HEK293 (cell line): ENCODE data around the gene TUBGCP6.

Experiments used
- CTCF ChIA-PET: fragments of 350-600 bp; formaldehyde crosslinking; extraction: SDS; loops from one replicate; lab custom pipeline; 2021; ENCODE audit warnings: antibody characterized with exemption; lab: Yijun Ruan, JAX
- POLR2A ChIA-PET: fragments of 300-600 bp; formaldehyde crosslinking; extraction: SDS; loops from one replicate; lab custom pipeline; 2020; ENCODE audit warnings: antibody characterized with exemption, inconsistent platforms; lab: Yijun Ruan, JAX
- H3K27ac ChIP-seq: fragments of 200-500 bp; sonication (Bioruptor generic); 2 replicates; pipeline ENCODE4 v1.5.1; 2014; ENCODE audit warnings: low read depth, low read length, control low read depth, inconsistent platforms; ENCODE audit errors: extremely low read depth
- H3K36me3 ChIP-seq, 2 experiments: fragments of 200-500 bp in 1 of 2; sonication (Bioruptor generic) in 1 of 2; 1 replicate in 1 of 2; 2 replicates in 1 of 2; pipeline ENCODE4 v1.5.1; 2014 to 2017; ENCODE audit warnings: inconsistent platforms in 2 of 2, low read length in 2 of 2; ENCODE audit not compliant: control insufficient read depth in 2 of 2, insufficient read depth in 1 of 2
- H3K4me1 ChIP-seq: fragments of 200-500 bp; sonication (Bioruptor generic); 2 replicates; pipeline ENCODE4 v1.5.1; 2014; ENCODE audit warnings: mild to moderate bottlenecking, low read length, inconsistent platforms; ENCODE audit not compliant: control insufficient read depth, insufficient read depth
- H3K4me3 ChIP-seq: 2 replicates; pipeline ENCODE4 v1.5.1; 2011; ENCODE audit warnings: low read depth, mild to moderate bottlenecking, control low read depth, low read length, moderate library complexity
- H3K9me3 ChIP-seq: fragments of 200-500 bp; sonication (Bioruptor generic); 2 replicates; pipeline ENCODE4 v1.5.1; 2014; ENCODE audit warnings: low read depth, low read length, inconsistent platforms; ENCODE audit not compliant: control insufficient read depth, insufficient read depth
- GLI4 ChIP-seq: fragments of 450-650 bp; formaldehyde crosslinking; IDR thresholded peaks from 2 replicates; pipeline ENCODE4 v1.5.1; 2016; ENCODE audit warnings: missing biosample characterization, missing genetic modification characterization
- PRDM2 ChIP-seq: fragments of 450-650 bp; formaldehyde crosslinking; IDR thresholded peaks from 2 replicates; pipeline ENCODE4 v1.5.1; 2016; ENCODE audit warnings: missing biosample characterization, missing genetic modification characterization, borderline replicate concordance
- TRIM28 ChIP-seq: IDR thresholded peaks from 2 replicates; pipeline ENCODE4 v1.6.1; 2011; ENCODE audit warnings: low read length, control low read depth, borderline replicate concordance
- TSHZ1 ChIP-seq: fragments of 450-650 bp; formaldehyde crosslinking; IDR thresholded peaks from 2 replicates; pipeline ENCODE4 v1.5.1; 2016; ENCODE audit warnings: missing biosample characterization, missing genetic modification characterization, borderline replicate concordance
- ZFP69B ChIP-seq: fragments of 450-650 bp; formaldehyde crosslinking; IDR thresholded peaks from 2 replicates; pipeline ENCODE4 v1.5.1; 2016; ENCODE audit warnings: missing biosample characterization, missing genetic modification characterization
- ZNF19 ChIP-seq: fragments of 450-650 bp; formaldehyde crosslinking; IDR thresholded peaks from 2 replicates; pipeline ENCODE4; 2016; ENCODE audit warnings: missing biosample characterization, missing genetic modification characterization, low read depth
- ZNF311 ChIP-seq: fragments of 450-650 bp; formaldehyde crosslinking; IDR thresholded peaks from 2 replicates; pipeline ENCODE4 v1.5.1; 2017; ENCODE audit warnings: missing biosample characterization, missing genetic modification characterization, borderline replicate concordance
- ZNF324 ChIP-seq: fragments of 450-650 bp; formaldehyde crosslinking; IDR thresholded peaks from 2 replicates; pipeline ENCODE4 v1.5.1; 2016; ENCODE audit warnings: missing biosample characterization, missing genetic modification characterization
- ZNF423 ChIP-seq: fragments of 450-650 bp; formaldehyde crosslinking; IDR thresholded peaks from 2 replicates; pipeline ENCODE4 v1.5.1; 2016; ENCODE audit warnings: missing biosample characterization, missing genetic modification characterization
- ZNF654 ChIP-seq: fragments of 450-650 bp; formaldehyde crosslinking; IDR thresholded peaks from 2 replicates; pipeline ENCODE4 v1.5.1; 2016; ENCODE audit warnings: low read depth, missing biosample characterization, missing genetic modification characterization
- ZNF837 ChIP-seq: fragments of 450-650 bp; formaldehyde crosslinking; IDR thresholded peaks from 2 replicates; pipeline ENCODE4 v1.5.1; 2016; ENCODE audit warnings: missing biosample characterization, missing genetic modification characterization
- TF ChIP-seq, protein P1 (sequence below): fragments of 450-650 bp; formaldehyde crosslinking; IDR thresholded peaks from 2 replicates; pipeline ENCODE4 v1.5.1; 2016; ENCODE audit warnings: missing biosample characterization, missing genetic modification characterization
- TF ChIP-seq, protein P2 (sequence below): fragments of 450-650 bp; formaldehyde crosslinking; IDR thresholded peaks from 2 replicates; pipeline ENCODE4 v1.5.1; 2016; ENCODE audit warnings: missing biosample characterization, missing genetic modification characterization, low read depth
- TF ChIP-seq, protein P3 (sequence below): fragments of 450-650 bp; formaldehyde crosslinking; IDR thresholded peaks from 2 replicates; pipeline ENCODE4 v1.5.1; 2016; ENCODE audit warnings: missing biosample characterization, missing genetic modification characterization

Gene TUBGCP6

GRCh38 chr22:50185375-50186087 is 59.3 kb downstream of the TUBGCP6 start, which contains the start of gene TRABD (continued):
- TF ChIP-seq TSHZ1 (tag by site-specific recombination), result no peak
- TF ChIP-seq TRIM28, result no peak
- TF ChIP-seq, all 188 proteins: peak for 22

GRCh38 chr22:50184902-50185374 is 59.9 kb downstream of the TUBGCP6 start:
- Histone ChIP-seq H3K4me1 (peaks cover 20% of the 10 kb centered on the region), H3K36me3 (peaks cover 0 to 17% of the 10 kb centered on the region in 2 experiments; a peak in 1 of 3 replicates), H3K9me3 (no peaks in the 10 kb centered on the region), H3K27ac (no peak overlapping the region), H3K4me3 (no peak overlapping the region)
- POLR2A ChIA-PET, result interaction anchor here (0.5 kb wide), 1 partner anchor 164 kb away, joined by 5 read pairs; no protein-coding TSS in a partner anchor
- CTCF ChIA-PET, result no interaction called here
- TF ChIP-seq, protein P1, sequence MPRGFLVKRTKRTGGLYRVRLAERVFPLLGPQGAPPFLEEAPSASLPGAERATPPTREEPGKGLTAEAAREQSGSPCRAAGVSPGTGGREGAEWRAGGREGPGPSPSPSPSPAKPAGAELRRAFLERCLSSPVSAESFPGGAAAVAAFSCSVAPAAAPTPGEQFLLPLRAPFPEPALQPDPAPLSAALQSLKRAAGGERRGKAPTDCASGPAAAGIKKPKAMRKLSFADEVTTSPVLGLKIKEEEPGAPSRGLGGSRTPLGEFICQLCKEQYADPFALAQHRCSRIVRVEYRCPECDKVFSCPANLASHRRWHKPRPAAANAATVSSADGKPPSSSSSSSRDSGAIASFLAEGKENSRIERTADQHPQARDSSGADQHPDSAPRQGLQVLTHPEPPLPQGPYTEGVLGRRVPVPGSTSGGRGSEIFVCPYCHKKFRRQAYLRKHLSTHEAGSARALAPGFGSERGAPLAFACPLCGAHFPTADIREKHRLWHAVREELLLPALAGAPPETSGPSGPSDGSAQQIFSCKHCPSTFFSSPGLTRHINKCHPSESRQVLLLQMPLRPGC (tag by site-specific recombination), result no peak
- TF ChIP-seq GLI4 (tag by site-specific recombination) (no peak), ZNF19 (no peak), ZFP69B (tag by site-specific recombination) (no peak), ZNF324 (tag by site-specific recombination) (no peak), ZNF654 (tag by site-specific recombination) (no peak), PRDM2 (tag by site-specific recombination) (no peak), ZNF311 (no peak), ZNF837 (tag by site-specific recombination) (no peak), ZNF423 (tag by site-specific recombination) (no peak)
- TF ChIP-seq, protein P2, sequence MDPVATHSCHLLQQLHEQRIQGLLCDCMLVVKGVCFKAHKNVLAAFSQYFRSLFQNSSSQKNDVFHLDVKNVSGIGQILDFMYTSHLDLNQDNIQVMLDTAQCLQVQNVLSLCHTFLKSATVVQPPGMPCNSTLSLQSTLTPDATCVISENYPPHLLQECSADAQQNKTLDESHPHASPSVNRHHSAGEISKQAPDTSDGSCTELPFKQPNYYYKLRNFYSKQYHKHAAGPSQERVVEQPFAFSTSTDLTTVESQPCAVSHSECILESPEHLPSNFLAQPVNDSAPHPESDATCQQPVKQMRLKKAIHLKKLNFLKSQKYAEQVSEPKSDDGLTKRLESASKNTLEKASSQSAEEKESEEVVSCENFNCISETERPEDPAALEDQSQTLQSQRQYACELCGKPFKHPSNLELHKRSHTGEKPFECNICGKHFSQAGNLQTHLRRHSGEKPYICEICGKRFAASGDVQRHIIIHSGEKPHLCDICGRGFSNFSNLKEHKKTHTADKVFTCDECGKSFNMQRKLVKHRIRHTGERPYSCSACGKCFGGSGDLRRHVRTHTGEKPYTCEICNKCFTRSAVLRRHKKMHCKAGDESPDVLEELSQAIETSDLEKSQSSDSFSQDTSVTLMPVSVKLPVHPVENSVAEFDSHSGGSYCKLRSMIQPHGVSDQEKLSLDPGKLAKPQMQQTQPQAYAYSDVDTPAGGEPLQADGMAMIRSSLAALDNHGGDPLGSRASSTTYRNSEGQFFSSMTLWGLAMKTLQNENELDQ (tag by site-specific recombination), result no peak
- TF ChIP-seq, protein P3, sequence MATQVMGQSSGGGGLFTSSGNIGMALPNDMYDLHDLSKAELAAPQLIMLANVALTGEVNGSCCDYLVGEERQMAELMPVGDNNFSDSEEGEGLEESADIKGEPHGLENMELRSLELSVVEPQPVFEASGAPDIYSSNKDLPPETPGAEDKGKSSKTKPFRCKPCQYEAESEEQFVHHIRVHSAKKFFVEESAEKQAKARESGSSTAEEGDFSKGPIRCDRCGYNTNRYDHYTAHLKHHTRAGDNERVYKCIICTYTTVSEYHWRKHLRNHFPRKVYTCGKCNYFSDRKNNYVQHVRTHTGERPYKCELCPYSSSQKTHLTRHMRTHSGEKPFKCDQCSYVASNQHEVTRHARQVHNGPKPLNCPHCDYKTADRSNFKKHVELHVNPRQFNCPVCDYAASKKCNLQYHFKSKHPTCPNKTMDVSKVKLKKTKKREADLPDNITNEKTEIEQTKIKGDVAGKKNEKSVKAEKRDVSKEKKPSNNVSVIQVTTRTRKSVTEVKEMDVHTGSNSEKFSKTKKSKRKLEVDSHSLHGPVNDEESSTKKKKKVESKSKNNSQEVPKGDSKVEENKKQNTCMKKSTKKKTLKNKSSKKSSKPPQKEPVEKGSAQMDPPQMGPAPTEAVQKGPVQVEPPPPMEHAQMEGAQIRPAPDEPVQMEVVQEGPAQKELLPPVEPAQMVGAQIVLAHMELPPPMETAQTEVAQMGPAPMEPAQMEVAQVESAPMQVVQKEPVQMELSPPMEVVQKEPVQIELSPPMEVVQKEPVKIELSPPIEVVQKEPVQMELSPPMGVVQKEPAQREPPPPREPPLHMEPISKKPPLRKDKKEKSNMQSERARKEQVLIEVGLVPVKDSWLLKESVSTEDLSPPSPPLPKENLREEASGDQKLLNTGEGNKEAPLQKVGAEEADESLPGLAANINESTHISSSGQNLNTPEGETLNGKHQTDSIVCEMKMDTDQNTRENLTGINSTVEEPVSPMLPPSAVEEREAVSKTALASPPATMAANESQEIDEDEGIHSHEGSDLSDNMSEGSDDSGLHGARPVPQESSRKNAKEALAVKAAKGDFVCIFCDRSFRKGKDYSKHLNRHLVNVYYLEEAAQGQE (tag by site-specific recombination), result no peak
